ENCODE data around the gene TMEM119.
"Not testable (repeated sequence)": the region's sequence is repeated elsewhere in the genome, so short reads cannot be mapped to it uniquely, and the experiment has no call there.

The TMEM119 gene

DNA sequence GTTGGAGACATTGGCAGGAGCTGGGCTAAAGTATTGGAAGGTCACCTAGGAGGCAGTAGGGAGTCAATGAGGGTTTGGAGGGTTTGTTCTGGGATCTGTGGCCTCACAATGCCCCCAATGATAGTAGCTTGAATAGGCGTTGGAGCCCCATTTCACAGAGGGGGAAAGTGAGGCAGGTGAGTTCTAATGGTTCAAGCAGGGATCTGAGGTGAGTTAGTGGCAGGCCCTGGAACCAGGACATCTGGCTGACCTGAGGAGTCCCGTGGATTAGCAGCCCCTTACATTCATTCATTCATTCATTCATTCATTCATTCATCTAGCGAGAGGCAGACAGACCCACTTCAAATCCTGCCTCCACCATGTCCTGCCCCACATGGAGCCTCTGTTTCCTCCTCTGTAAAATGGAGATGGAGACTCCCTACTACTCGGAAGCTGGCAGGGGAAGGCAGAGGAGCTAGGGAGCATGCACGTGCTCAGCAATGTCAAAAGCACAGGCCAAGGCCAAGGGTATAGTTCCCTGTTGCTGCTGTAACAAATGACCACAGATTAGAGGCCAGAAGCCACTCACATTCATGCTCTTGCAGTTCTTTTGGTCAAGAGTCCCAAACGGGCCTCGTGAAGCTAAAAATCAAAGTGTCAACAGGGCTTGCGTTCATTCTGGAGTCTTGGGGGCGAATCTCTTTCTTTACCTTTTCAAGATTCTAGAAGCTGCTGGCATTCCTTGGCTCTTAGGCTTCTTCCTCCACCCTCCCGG, 2.2 kb upstream of the TMEM119 start:
- DNase-seq (ENCODE audit: low read depth) = no peak

DNA sequence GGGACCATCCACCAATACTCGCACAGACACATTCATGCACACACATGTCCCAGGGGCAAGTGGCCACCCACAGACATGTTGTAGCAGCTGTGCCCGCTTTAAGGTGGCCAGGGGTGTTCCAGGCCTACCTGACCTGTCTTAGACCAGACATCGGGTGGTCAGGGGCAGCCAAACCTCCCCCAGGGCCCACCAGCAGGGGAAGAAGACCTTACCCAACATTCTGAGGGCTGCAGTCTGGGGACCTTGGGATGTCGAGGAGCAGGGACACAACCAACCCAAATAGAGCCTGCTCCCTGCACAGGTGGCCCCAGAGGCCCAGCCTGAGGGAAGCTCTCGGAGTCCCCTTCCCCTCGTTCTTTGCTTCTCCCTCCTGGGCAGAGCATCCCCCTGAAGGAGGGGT, 1.7 kb upstream of the TMEM119 start:
- DNase-seq (ENCODE audit: low read depth) = no peak

DNA sequence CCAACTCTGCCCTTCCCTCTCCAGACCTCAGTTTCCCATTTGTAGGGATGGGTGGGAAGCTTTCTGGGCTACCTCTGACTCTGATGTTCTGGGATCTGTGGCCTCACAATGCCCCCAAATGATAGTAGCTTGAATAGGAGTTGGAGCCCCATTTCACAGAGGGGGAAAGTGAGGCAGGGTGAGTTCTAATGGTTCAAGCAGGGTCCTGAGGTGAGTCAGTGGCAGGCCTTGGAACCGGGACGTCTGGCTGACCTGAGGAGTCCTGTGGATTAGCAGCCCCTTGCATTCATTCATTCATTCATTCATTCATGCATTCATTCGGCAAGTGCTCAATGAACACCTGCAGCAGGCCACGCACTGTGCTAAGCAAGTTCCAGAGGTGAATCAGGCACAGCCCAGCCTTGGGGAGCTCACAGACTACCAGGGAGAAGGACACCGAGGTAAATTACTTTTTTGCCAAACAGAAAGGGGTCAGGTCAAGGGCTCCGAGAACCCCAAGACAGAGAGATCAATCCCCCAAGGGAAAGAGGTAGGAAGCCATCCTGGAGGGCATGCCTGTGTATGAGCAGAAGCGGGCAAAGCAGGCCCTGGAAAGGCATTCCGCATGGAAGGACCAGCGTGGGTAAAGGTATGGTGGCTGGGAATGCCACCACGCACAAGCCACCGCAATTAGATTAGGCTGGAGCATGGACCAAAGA, 818 bp upstream of the TMEM119 start:
- DNase-seq (ENCODE audit: low read depth) = no peak

DNA sequence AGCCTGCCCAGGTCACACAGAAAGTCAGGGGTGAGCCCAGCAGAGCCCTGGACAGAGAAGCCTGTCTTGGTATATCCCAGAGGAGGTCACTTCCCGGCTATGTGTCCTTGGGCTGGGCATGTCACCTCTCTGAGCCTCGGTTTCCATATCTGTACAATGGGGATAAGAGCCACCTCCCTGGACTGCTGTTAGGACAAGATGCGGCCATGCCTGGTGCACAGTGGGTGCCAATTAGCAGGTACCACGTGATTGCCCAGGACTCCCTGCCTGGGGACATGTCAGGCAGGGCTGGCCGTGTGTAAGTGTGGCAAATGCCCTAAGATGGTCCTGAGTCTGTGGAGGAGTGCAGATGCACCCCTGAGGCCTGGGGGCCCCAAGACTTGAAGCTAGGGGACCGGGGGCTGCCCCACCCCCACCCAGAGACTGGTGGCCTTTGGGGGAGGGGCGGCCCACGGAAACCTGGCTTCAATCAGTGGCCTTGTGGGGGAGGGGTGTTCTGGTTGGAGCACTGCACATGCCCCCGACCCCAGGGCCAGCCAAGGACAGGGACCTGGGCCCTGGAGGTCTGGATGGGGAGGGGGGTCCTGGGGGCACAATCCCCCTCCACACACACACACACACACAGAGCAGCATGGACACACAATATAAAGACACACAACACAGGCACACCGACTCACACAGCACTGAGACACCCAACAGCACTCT, 878 bp downstream of the TMEM119 start:
- DNase-seq (ENCODE audit: low read depth) = no peak

DNA sequence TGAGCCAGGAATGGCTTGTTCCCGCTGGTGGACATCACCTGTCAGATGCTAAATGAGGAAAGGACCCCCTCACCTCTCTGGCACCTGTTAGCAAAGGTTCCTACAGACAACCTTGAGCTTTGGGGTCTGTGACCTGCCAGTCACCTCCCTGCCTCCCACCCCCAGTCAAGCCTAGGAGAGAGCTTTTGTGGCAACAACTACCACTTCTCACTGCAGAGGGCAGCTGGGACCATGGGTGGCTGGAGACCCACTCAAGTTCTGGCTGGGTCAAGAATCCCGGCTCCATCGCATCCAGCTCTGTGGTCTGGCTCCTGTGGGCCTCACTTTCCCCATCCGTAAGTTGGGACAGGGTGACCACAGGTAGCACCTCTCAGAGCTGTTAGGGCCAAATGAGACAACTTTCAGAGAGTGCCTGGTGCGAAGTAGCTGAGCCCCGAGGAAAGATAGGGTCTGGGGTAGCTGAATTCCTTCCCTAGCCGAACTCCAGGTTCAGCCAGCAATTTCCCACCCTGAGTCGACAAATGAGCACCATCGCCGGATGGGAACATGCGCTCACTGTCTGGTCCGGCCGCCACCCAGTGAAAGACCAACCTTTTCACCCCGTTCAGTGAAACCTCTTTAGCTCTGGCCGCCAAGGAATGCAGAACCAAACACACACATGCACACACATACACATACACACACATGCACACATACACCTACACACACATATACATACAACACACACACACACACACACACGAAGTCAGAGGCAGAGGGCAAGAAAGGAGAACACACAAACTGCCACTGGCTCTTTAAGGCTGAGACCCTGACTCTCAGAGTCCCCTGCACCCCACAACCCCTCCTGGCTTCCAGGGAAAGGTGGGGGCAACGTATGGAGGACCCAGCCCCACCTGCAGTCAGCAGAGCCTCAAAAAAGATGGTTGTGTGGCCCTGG, 1.9 kb downstream of the TMEM119 start:
- DNase-seq (ENCODE audit: low read depth) = no peak

DNA sequence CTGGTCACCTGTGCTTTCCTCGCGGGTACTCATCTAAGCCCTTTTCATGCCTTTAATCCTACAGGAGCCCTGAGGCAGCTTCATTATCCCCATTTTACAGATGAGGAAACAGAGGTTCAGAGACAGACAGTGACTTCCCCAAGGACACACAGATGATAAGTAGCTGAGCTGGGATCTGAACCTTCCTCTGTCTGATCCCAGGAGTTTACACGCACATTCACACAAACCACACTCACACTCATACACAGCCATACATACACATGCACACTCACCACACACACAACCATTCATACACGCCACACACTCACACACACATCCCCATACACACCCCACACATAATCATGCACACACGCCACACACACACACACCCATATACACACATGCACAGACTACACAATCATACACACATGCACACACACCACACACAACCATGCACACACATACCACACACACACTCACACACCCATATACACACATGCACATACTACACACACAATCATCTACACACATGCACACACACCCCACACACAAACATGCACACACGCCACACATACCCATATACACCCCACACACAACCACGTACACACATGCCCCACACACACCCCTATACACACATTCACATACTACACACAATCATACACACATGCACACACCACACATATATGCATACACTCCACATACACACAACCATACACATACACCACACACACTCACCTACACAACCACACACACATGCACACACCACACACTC, 2.7 kb downstream of the TMEM119 start:
- DNase-seq (ENCODE audit: low read depth) = no peak

DNA sequence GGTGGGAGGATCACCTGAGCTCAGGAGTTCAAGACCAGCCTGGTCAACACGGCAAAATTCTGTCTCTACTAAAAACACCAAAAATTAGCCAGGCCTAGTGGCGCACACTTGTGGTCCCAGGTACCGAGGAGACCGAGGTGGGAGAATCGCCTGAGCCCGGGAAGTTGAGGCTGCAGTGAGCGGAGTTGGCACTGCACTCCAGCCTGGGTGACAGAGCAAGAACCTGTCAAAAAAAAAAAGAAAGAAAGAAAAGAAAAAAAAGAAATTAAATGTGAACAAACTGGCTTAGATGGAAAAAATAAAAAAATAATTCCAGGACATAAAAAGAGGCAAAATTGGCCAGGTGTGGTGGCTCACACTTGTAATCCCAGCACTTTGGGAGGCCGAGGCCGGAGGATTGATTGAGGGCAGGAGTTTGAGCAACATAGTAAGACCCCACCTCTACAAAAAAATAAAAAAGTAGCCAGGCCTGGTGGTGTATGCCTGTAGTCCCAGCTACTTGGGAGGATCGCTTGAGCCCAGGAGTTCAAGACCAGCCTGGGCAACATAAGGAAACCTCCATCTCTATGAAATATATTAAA, 3.5 kb downstream of the TMEM119 start:
- DNase-seq (ENCODE audit: low read depth) = no peak

DNA sequence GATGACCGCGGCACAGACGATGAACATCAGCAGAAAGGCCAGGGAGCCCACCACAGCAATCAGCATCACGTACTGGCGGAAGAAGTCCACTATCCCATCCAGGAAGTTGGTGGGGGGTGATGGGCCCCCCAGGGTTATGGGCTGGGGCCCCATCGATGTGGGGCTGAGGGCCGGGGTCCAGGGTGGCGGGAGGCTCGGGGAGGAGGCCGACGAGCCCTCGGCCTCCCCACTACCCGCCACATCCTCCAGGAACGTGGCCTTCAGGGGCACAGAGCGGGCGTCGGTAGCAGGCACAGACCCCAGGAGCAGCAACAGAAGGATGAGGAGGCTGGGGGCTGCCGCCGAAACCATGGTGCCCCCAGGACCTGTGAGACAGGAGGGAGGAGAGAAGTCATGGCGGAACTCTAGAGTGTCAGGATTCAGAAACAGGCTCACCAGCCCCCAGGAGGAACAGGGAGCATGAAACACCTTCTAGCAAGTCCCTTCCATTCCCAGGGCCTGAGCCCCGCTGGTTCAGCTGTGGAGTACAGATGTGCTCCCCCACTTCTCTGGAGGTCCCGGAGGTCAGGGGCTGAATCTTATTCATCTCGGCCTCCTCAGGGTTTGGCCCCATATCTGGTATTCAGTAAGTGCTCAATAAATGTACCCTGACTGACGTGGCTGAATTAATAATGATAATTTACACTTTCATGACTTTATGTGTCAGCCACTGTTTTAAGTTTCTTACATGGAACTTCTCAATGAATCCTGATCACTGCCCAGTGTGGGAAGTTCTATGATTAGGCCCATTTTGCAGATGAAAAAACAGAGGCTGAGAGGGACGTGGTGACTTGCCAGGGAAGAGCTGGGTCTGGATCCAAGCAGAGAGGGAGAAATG, 5.6 kb downstream of the TMEM119 start:
- DNase-seq (ENCODE audit: low read depth) = no peak

DNA sequence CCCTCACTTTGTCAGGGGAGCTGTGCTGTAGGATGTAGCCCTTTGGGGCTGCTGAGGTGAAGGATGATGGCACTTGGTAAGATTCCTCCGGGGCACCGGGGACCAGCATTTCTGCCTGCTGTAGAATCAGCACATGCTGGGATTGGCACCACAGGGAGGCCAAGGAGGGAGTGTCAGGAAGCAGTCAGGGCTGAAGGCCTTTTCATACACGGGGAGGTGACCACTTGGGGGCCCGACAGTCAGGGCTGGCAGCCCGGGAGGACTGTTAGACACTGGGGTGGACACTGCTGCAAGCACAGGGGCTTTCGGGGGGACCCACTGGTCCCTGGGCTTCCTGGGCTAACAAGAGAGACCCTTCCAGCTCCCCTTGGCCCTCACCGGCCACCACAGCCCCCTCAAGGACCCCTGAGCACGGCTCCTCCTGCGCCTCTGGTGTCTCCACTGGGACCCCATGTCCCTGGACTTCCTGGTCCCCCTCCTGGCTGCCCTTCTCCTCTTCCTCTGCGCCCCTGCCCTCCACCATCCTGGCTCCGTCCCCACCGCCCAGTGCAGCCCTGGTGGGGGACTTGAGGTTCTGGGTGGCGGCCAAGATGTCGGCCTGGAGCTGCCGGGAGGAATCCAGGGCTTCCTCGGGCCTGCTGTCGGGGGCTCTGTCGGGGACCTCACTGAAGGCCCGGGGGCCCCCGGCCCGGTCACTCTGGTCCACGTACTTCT, 6.5 kb downstream of the TMEM119 start:
- no peak for DNase-seq (ENCODE audit: low read depth)

DNA sequence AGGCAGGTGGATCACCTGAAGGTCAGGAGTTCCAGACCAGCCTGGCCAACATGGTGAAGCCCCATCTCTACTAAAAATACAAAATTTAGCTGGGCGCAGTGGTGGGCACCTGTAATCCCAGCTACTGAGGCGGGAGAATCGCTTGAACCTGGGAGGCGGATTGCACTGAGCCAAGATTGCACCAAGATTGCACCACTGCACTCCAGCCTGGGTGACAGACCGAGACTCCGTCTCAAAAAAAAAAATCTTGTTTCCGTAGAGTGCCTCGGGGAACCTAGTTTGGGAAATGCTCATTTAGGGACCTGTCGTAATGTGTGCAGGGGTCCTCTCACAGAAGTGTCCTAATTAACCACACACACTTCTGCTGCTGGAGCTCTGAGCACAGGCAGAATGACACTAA, 7.4 kb downstream of the TMEM119 start:
- not testable (repeated sequence) for DNase-seq (ENCODE audit: low read depth)

DNA sequence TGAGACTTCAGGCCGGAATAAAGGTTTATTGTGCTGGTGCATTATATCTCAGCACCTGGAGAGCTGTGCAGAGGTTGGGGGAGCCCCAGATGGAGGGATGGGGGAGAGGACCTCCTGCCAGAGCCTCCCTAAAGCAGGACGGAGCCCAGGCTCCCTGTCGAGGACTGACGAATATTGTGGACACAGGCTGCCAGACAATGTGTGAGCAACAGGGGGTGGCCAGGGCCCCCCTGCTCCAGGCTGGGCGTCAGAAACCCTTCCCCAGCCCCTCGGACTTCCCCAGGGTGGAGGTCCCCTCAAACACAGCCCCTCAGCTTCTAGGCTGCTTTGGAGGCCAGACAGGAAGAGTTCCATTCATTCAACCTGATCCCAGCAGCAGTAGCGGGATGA, 8.0 kb downstream of the TMEM119 start:
- no peak for DNase-seq (ENCODE audit: low read depth)

DNA sequence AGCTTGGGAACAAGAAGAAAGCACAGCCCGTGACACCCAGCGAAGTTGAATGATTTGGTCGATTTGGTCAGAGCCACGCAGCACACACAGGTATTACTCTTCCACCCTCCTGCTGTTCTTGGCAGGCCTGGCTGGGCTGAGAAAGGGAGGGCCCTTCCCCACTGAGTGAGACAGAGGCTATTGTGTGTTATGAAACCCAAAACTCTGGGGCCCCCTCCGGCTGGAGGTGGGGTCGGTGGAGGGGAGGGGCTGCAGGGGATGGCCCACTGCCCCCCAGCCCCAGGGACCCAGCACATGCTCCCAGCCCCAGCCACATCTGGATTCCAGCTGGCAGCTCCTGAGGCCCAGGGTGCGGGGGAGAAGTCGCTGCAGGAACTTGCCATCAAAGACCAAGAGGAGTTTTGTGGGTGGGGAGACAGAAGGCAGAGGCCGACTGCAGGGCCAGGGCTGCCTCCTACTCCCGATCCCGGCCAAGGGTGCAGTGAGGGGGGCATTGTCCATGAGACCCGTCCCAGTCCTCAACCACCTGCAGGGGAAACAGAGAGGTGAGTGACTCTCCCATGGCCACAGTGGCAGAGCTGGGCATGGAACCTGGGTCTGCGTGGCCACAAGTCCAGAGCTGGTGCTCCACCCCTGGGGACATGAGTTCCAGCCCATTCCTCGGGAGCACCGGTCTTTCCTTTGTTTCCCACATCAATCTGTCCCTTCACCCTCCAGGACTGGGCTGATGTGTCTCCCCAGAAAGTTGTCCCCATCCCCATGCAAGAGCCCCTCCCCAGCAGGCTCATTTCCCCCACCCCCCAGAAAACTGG, 8.7 kb downstream of the TMEM119 start:
- no peak for DNase-seq (ENCODE audit: low read depth)

DNA sequence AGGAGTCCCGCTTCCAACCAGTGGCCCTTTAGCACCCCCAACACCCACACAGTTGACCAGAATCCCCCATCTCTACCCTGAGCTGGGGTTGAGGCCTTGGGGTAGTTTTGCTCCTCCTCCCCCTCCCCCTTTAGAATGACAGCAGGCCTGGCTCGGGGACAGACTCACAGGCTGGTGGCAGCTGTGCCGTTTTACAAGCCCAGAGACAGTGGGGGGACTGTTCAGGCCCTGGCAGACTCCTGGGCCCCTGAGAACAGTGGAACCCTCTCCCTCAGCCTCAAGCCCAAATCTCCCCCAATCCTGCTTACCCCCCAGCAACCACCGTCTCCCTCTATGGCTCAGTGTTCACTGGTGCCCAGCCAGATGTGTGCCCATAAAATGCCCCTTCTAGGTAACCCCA, 10.1 kb downstream of the TMEM119 start:
- DNase-seq (ENCODE audit: low read depth) = no peak

DNA sequence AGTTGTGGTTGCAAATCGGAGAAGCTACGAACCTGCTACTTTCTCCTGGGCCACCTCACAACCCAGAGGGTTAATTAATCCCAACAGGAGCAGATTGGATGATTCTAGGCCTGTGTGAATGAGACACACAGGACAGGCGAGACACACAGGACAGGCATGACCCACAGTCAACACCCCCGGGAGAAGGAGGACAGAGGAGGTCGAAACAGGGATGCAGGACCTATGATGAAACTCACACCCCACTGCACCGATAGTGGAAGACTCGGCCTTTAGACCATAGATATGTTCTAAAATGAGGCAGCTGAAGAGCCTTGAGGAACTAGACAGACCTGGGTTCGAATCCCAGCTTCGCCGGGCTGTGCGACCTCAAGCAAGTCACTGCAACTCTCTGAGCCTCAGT, 11.6 kb downstream of the TMEM119 start:
- DNase-seq (ENCODE audit: low read depth) = no peak

DNA sequence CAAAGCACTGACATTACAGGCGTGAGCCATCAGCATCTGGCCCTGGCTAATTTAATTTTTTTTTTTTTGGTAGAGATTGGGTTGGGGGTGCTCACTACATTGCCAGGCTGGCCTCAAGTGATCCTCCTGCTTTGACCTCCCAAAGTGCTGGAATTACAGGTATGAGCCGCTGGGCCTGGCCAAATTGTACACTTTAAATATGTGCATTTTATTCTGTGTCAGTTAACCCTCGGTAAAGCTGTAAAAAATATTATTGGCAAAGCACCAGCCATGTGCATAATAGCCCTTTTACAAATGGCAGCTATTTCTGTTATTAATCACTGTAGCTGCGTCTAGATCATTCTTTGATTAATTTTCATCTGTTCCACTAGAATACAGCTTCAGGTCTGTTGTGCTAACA, 12.0 kb downstream of the TMEM119 start:
- no peak for DNase-seq (ENCODE audit: low read depth)

DNA sequence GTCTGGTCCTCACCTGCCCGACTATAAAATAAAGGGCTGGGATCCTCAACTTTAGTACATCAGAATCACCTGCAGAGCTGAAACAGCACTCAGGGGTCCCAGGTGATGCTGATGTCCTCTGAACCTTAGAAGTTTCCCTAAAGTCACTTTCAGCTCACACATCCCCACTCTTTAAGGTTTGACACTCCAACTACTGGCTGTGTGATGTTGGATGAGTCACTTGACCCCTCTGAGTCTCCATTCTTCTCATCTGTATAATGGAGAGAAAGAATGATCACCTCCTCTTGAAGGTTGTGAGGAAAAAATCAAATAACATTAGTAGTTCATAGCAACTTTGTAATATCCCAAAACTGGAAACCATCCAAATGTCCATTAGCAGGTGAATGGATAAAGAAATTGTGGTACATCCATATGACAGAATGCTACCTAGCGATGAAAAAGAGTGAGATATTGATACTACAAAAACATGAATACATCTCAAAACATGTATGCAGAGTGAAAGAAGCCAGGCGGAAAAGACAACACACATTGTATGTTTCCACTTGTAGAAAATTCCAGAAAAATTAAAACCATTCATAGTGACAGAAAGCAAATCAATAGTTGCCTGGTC, 13.3 kb downstream of the TMEM119 start:
- no peak for DNase-seq (ENCODE audit: low read depth)

DNA sequence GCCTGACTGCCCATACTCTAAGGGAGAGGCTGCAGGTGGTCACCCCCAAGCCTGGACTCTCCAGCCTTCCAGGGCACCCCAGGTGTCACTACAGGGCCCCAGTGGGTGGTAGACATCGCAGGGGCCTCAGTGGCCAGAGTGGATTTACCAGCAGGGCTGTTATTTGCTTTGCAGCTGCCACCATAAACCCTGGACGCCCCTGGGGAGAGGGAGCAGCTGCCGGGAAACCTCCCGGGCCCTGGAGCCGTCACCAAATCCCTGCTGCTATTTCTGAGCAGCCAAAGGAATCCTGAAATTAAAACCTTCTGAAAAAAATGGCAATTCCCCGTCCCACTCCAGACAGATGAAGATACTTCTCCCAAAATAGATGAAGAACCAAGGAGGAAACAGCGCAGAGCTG, 13.9 kb downstream of the TMEM119 start:
- no peak for DNase-seq (ENCODE audit: low read depth)

Data from T-helper 22 cell (primary cell).